Measurements from ENCODE around the gene SCARB1. TPM values are rescaled to one million over a fixed set of nuclear protein-coding genes. Genes with fewer than 3 reads are reported as not detected.

Gene SCARB1
- total and polyA plus RNA-seq, 2 experiments from 2014 or later = 50.4 to 90.0 TPM

GRCh38 chr12:124765581-124766489, 97.8 kb downstream of the SCARB1 start:
- Histone ChIP-seq H2AFZ (no peak overlapping the region), H3K27ac (peak overlapping the region; percentile 70), H3K4me3 (no peak overlapping the region), H3K4me1 (ENCODE audit: insufficient read depth) (peaks cover 24% of the 10 kb centered on the region), H3K9me3 (ENCODE audit: low read depth) (no peaks in the 10 kb centered on the region), H3K27me3 (no peaks in the 10 kb centered on the region), H3K4me2 (no peak overlapping the region), H3K36me3 (replicated peaks; ENCODE audit: insufficient read depth, low read depth) (no peaks in the 10 kb centered on the region), H4K20me1 (ENCODE audit: insufficient read depth, poor library complexity, severe bottlenecking) (no peaks in the 10 kb centered on the region), H3K9me2 (replicated peaks; ENCODE audit: insufficient read depth) (no peaks in the 10 kb centered on the region), H3K79me2 (no peaks in the 10 kb centered on the region)
- TF ChIP-seq EZH2phosphoT487 (IDR thresholded peaks at IDR 0.05; ENCODE audit: low read depth, severe bottlenecking, unreplicated experiment) (no peak), CTCF (IDR thresholded peaks at IDR 0.05; ENCODE audit: poor library complexity) (no peak), EZH2 (IDR thresholded peaks at IDR 0.05; ENCODE audit: borderline replicate concordance) (no peak)
- 85% methylated on average over 9 of the region's 9 CpGs for WGBS (ENCODE audit: low lambda C conversion rate, missing lambda C conversion rate)
- DNase-seq (ENCODE audit: low spot score) = no peak

GRCh38 chr12:124764870-124765580, 98.6 kb downstream of the SCARB1 start:
- 42% methylated on average over 2 of the region's 2 CpGs for WGBS (ENCODE audit: low lambda C conversion rate, missing lambda C conversion rate)
- peak; percentile 43 for DNase-seq (ENCODE audit: low spot score)
- Histone ChIP-seq H4K20me1 (ENCODE audit: insufficient read depth, poor library complexity, severe bottlenecking) (no peaks in the 10 kb centered on the region), H3K79me2 (no peaks in the 10 kb centered on the region), H3K4me2 (no peak overlapping the region), H3K27me3 (no peaks in the 10 kb centered on the region), H2AFZ (no peak overlapping the region), H3K4me3 (no peak overlapping the region), H3K27ac (peak overlapping the region; percentile 70), H3K4me1 (ENCODE audit: insufficient read depth) (peaks cover 24% of the 10 kb centered on the region), H3K36me3 (replicated peaks; ENCODE audit: insufficient read depth, low read depth) (no peaks in the 10 kb centered on the region), H3K9me3 (ENCODE audit: low read depth) (no peaks in the 10 kb centered on the region), H3K9me2 (replicated peaks; ENCODE audit: insufficient read depth) (no peaks in the 10 kb centered on the region)
- no peak for TF ChIP-seq CTCF (IDR thresholded peaks at IDR 0.05; ENCODE audit: poor library complexity)

GRCh38 chr12:124764451-124764850, 99.2 kb downstream of the SCARB1 start:
- Histone ChIP-seq H3K36me3 (replicated peaks; ENCODE audit: insufficient read depth, low read depth) (no peaks in the 10 kb centered on the region), H3K27ac (peak overlapping the region; percentile 64), H3K9me3 (ENCODE audit: low read depth) (no peaks in the 10 kb centered on the region), H3K4me1 (ENCODE audit: insufficient read depth) (peaks cover 24% of the 10 kb centered on the region), H3K79me2 (no peaks in the 10 kb centered on the region), H4K20me1 (ENCODE audit: insufficient read depth, poor library complexity, severe bottlenecking) (no peaks in the 10 kb centered on the region), H2AFZ (no peak overlapping the region), H3K4me2 (no peak overlapping the region), H3K4me3 (no peak overlapping the region), H3K9me2 (replicated peaks; ENCODE audit: insufficient read depth) (no peaks in the 10 kb centered on the region), H3K27me3 (no peaks in the 10 kb centered on the region)
- peak; percentile 60 for TF ChIP-seq CTCF (IDR thresholded peaks at IDR 0.05; ENCODE audit: poor library complexity)
- no peak for TF ChIP-seq EZH2phosphoT487 (IDR thresholded peaks at IDR 0.05; ENCODE audit: low read depth, severe bottlenecking, unreplicated experiment)
- TF ChIP-seq EZH2 (IDR thresholded peaks at IDR 0.05; ENCODE audit: borderline replicate concordance) = no peak
- DNase-seq (ENCODE audit: low spot score) = peak; percentile 47
- WGBS (ENCODE audit: low lambda C conversion rate, missing lambda C conversion rate) = 81% methylated on average over 3 of the region's 3 CpGs
